Calu3 (cell line): Measurements from ENCODE around the gene L3MBTL1. TPM values are rescaled to one million over a fixed set of nuclear protein-coding genes. Genes with fewer than 3 reads are reported as not detected.

Source experiments
- BruUV-seq: library from RNA; stranded (reverse); fragments of 400-500 nt; replicated peaks from 2 replicates; lab custom pipeline; 2021; lab: Mats Ljungman, UMichigan
- CTCF ChIA-PET: fragments of 300-600 bp; sonication (Branson Sonifier 250); formaldehyde crosslinking; loops from one replicate; lab custom pipeline; 2022; ENCODE audit warnings: antibody characterized with exemption; lab: Charles Lee
- DNase-seq: peaks from one replicate; pipeline ENCODE4 v3.0.0; 2022
- H3K27ac Mint-ChIP-seq: one replicate; pipeline ENCODE4 v1.8.0; 2022; ENCODE audit warnings: mixed read lengths; ENCODE audit not compliant: unreplicated experiment
- H3K27me3 Mint-ChIP-seq: one replicate; pipeline ENCODE4 v1.8.0; 2022; ENCODE audit warnings: mixed read lengths; ENCODE audit not compliant: unreplicated experiment
- H3K36me3 Mint-ChIP-seq: one replicate; pipeline ENCODE4 v1.8.0; 2022; ENCODE audit warnings: mild to moderate bottlenecking, moderate library complexity, mixed read lengths; ENCODE audit not compliant: insufficient read depth, unreplicated experiment
- H3K4me1 Mint-ChIP-seq: one replicate; pipeline ENCODE4 v1.8.0; 2022; ENCODE audit warnings: mild to moderate bottlenecking, low read depth, mixed read lengths; ENCODE audit not compliant: unreplicated experiment
- H3K4me3 Mint-ChIP-seq: one replicate; pipeline ENCODE4 v1.8.0; 2022; ENCODE audit warnings: mild to moderate bottlenecking, low read depth, moderate library complexity, mixed read lengths; ENCODE audit not compliant: unreplicated experiment
- H3K9me3 Mint-ChIP-seq: one replicate; pipeline ENCODE4 v1.8.0; 2022; ENCODE audit warnings: low read depth, mixed read lengths; ENCODE audit not compliant: unreplicated experiment
- CTCF ChIP-seq: fragments of 200-600 bp; IDR thresholded peaks from one replicate; pipeline ENCODE4 v1.8.0; 2022; ENCODE audit warnings: antibody characterized with exemption; ENCODE audit not compliant: unreplicated experiment
- intact Hi-C: fragments of 100-400 bp; cut with micrococcal nuclease; formaldehyde crosslinking; loops from one replicate; pipeline ENCODE4 v1.10.0; 2022; ENCODE audit not compliant: unreplicated experiment
- total RNA-seq: library from RNA; stranded (reverse); gene quantifications from 2 replicates; pipeline ENCODE4 v1.2.3, GENCODE V29; 2022

The L3MBTL1 gene
- total RNA-seq, 1 experiment from 2014 or later = 42.3 TPM

GRCh38 chr20:43460172-43460829 lies 47.2 kb upstream of the L3MBTL1 start:
- Mint-ChIP-seq H3K9me3 (no peaks in the 10 kb centered on the region), H3K36me3 (peaks cover 88% of the 10 kb centered on the region), H3K4me1 (peaks cover 25% of the 10 kb centered on the region), H3K27ac (peak overlapping the region; percentile 45), H3K27me3 (no peaks in the 10 kb centered on the region), H3K4me3 (peak overlapping the region; percentile 76)
- DNase-seq = no peak
- CTCF ChIA-PET = no interaction called here
- no peak for TF ChIP-seq CTCF
- no TSS peak for BruUV-seq
- intact Hi-C loops = no loop called here

GRCh38 chr20:43460830-43461200 lies 46.7 kb upstream of the L3MBTL1 start:
- intact Hi-C loops = no loop called here
- peaks cover 93% of the 10 kb centered on the region for H3K36me3 Mint-ChIP-seq
- no TSS peak for BruUV-seq
- no peaks in the 10 kb centered on the region for H3K9me3 Mint-ChIP-seq
- no peak for DNase-seq
- peaks cover 25% of the 10 kb centered on the region for H3K4me1 Mint-ChIP-seq
- TF ChIP-seq CTCF = no peak
- H3K4me3 Mint-ChIP-seq = peak overlapping the region; percentile 76
- CTCF ChIA-PET = no interaction called here
- peak overlapping the region; percentile 45 for H3K27ac Mint-ChIP-seq
- H3K27me3 Mint-ChIP-seq = no peaks in the 10 kb centered on the region

DNA sequence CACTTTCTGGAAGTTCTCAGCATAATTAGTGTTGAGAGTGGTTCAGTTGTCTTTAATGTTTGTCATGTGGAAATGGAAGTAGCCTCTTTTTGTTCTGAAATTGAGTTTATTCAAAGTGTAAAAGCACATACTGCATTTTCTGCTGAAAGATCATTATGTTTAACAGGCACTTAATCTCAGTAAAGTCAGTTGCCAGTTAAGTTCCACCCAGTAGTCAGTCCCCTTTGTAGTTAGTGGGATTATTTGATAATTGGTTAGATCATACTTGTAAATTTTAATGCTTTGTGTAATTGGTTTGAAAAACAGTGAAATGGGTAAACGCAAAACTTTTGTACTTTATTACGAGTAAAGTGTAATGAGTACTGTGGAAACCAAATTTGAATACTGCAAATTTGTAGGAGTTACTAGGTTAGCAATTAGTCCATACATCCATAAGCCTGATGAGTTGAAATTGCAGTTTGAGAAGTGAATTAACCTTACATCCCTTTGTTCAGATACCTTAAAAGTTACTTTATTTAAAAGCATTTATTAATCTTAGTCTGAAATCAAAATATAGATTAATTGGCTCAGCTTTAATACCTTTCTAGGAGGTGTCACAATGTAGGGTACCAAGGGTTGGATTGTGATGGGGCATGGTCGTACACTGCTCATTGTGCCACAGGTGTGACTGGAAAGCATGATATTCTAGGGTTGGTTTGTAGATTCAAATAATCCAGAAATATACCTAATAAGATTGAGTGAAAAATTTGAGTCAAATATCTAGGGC lies 45.4 kb upstream of the L3MBTL1 start:
- no peaks in the 10 kb centered on the region for H3K27me3 Mint-ChIP-seq
- no peaks in the 10 kb centered on the region for H3K9me3 Mint-ChIP-seq
- no peak for DNase-seq
- CTCF ChIA-PET = interaction anchor here (0.7 kb wide), 1 partner anchor 500 kb away, joined by 3 read pairs; no protein-coding TSS in a partner anchor
- no peak overlapping the region for H3K27ac Mint-ChIP-seq
- BruUV-seq = no TSS peak
- no peak overlapping the region for H3K4me3 Mint-ChIP-seq
- peaks cover 18% of the 10 kb centered on the region for H3K4me1 Mint-ChIP-seq
- H3K36me3 Mint-ChIP-seq = peaks cover 99% of the 10 kb centered on the region
- intact Hi-C loops = no loop called here
- TF ChIP-seq CTCF = no peak

DNA sequence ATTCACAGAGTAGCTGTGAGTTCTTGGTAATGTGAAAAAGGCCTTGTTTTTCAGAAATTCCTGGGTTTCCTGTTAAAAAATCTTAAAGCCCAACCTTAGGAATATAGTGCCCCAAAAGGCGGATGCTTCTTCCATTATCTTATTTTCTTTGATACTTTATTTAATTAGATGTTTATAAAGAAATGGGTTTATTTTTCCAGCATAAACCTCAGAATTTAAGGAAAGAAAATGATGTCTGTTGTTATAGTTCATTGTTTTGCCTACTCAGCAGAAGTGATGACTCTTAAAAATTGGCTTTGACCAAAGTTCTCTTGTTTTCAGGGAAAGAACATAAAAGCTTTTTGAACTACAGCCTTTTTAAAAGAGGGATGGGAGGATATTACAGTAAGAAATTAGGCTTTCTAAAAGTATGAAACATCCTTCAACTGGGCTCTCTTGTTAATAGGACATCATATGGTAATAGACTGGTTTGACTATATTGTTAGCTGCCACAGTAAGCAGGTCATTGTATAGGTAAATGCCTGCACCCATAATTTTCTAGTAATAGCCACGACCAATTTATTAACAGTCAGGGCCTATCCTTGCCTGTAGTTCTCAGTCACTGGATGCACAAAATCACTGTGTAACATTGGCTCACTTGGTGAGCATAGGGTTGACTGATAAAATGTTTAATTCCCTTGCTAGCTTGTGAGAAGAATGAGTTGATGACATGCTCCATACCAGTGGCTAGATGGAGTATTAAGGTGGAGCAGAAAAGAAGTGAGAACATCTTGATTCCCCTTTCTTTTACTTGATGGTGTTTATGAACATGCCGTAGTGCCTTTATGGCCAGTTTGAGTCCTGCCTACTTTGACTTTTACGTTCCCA lies 44.6 kb upstream of the L3MBTL1 start:
- BruUV-seq = no TSS peak
- Mint-ChIP-seq H3K4me3 (no peak overlapping the region), H3K27me3 (no peaks in the 10 kb centered on the region), H3K36me3 (peaks cover 98% of the 10 kb centered on the region), H3K9me3 (no peaks in the 10 kb centered on the region), H3K27ac (peak overlapping the region; percentile 42), H3K4me1 (peaks cover 16% of the 10 kb centered on the region)
- CTCF ChIA-PET = no interaction called here
- intact Hi-C loops = no loop called here
- DNase-seq = no peak
- TF ChIP-seq CTCF = no peak
